ENCODE results near the gene MRPS5. TPM values are rescaled to one million over a fixed set of nuclear protein-coding genes. Genes with fewer than 3 reads are reported as not detected.
"Not testable (repeated sequence)": the region's sequence is repeated elsewhere in the genome, so short reads cannot be mapped to it uniquely, and the experiment has no call there.

The MRPS5 gene
- total and polyA plus RNA-seq, 2 donors from 2014 or later: 53.1 to 118 TPM

DNA sequence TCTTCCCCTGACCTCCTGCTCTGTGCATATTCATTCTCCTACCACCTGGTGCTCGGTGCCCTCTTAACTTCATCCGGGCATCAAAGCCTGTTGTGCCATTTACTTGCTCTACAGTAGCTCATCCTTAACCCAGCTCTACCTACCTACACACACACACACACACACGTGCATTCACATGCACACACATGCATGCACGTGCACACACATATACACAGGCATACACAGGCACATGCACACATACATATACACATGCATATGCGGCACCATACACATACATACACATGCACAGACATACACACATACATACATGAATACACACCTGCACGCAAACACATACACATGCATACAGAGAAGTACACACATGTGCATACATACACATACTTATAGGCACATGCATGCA lies 81.6 kb downstream of the MRPS5 start:
- TF ChIP-seq, protein P1, sequence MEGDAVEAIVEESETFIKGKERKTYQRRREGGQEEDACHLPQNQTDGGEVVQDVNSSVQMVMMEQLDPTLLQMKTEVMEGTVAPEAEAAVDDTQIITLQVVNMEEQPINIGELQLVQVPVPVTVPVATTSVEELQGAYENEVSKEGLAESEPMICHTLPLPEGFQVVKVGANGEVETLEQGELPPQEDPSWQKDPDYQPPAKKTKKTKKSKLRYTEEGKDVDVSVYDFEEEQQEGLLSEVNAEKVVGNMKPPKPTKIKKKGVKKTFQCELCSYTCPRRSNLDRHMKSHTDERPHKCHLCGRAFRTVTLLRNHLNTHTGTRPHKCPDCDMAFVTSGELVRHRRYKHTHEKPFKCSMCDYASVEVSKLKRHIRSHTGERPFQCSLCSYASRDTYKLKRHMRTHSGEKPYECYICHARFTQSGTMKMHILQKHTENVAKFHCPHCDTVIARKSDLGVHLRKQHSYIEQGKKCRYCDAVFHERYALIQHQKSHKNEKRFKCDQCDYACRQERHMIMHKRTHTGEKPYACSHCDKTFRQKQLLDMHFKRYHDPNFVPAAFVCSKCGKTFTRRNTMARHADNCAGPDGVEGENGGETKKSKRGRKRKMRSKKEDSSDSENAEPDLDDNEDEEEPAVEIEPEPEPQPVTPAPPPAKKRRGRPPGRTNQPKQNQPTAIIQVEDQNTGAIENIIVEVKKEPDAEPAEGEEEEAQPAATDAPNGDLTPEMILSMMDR (IDR thresholded peaks at IDR 0.05; ENCODE audit: borderline replicate concordance, extremely low read depth, insufficient read depth): no peak
- Histone ChIP-seq H3K9me3 (ENCODE audit: control insufficient read depth in 2 of 3, insufficient read depth in 1 of 3, low read length in 3 of 3) (peaks cover 0 to 1% (median 0%) of the 10 kb centered on the region in 3 donors), H3K4me1 (ENCODE audit: control insufficient read depth in 2 of 3, insufficient read depth in 2 of 3, low read depth in 1 of 3, low read length in 3 of 3) (peaks cover 0 to 27% (median 23%) of the 10 kb centered on the region in 3 donors), H3K27ac (ENCODE audit: low read depth in 2 of 2, low read length in 2 of 2) (no peak overlapping the region), H3K4me3 (ENCODE audit: low read length in 3 of 3) (no peak overlapping the region), H3K27me3 (ENCODE audit: control insufficient read depth, insufficient read depth, low read length) (no peaks in the 10 kb centered on the region), H3K9ac (ENCODE audit: low read length in 3 of 3) (no peak overlapping the region), H3K36me3 (ENCODE audit: control insufficient read depth in 2 of 3, insufficient read depth in 3 of 3, low read length in 3 of 3) (peaks cover 0 to 8% (median 2%) of the 10 kb centered on the region in 3 donors)
- DNase-seq (no peak), FAIRE-seq (no peak)
- intact Hi-C loops (cut with DNase I): no loop called here

DNA sequence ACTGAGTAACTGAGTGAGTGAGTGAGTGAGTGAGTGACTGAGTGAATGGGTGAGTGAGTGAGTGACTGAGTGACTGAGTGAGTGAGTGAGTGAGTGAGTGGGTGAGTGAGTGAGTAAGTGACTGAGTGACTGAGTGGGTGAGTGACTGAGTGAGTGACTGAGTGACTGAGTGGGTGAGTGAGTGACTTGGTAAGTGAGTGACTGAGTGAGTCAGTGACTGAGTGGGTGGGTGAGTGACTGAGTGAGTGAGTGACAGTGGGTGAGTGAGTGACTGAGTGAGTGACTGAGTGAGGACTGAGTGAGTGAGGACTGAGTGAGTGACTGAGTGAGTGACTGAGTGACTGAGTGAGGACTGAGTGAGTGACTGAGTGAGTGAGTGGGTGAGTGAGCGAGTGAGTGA lies 82.2 kb downstream of the MRPS5 start:
- DNase-seq: no peak
- Histone ChIP-seq H3K27ac (ENCODE audit: low read depth in 2 of 2, low read length in 2 of 2) (peak overlapping the region in 1 of 2 donors; percentile 5), H3K27me3 (ENCODE audit: control insufficient read depth, insufficient read depth, low read length) (no peaks in the 10 kb centered on the region), H3K9ac (ENCODE audit: low read length in 3 of 3) (no peak overlapping the region), H3K36me3 (ENCODE audit: control insufficient read depth in 2 of 3, insufficient read depth in 3 of 3, low read length in 3 of 3) (peaks cover 0 to 2% (median 2%) of the 10 kb centered on the region in 3 donors), H3K4me1 (ENCODE audit: control insufficient read depth in 2 of 3, insufficient read depth in 2 of 3, low read depth in 1 of 3, low read length in 3 of 3) (peaks cover 0 to 29% (median 17%) of the 10 kb centered on the region in 3 donors), H3K9me3 (ENCODE audit: control insufficient read depth in 2 of 3, insufficient read depth in 1 of 3, low read length in 3 of 3) (peaks cover 0 to 1% (median 0%) of the 10 kb centered on the region in 3 donors), H3K4me3 (ENCODE audit: low read length in 3 of 3) (no peak overlapping the region)
- FAIRE-seq: no peak
- intact Hi-C loops (cut with DNase I): no loop called here
- TF ChIP-seq, protein P1 (IDR thresholded peaks at IDR 0.05; ENCODE audit: borderline replicate concordance, extremely low read depth, insufficient read depth): no peak

DNA sequence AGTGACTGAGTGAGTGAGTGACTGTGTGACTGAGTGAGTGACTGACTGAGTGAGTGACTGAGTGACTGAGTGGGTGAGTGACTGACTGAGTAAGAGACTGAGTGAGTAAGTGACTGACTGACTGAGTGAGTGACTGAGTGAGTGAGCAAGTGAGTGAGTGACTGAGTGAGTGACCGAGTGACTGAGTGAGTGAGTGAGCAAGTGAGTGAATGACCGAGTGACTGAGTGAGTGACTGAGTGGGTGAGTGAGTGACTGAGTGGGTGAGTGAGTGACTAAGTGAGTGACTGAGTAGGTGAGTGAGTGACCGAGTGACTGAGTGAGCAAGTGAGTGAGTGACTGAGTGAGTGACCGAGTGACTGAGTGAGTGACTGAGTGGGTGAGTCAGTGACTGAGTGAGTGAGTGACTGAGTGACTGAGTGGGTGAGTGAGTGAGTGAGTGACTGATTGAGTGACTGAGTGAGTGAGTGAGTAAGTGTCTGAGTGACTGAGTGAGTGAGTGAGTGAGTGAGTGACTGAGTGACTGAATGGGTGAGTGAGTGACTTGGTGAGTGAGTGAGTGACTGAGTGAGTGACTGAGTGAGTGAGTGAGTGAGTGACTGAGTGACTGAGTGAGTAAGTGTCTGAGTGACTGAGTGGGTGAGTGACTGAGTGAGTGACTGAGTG lies 82.8 kb downstream of the MRPS5 start:
- H3K27me3 ChIP-seq (ENCODE audit: control insufficient read depth, insufficient read depth, low read length): no peaks in the 10 kb centered on the region
- FAIRE-seq (no peak), DNase-seq (no peak)
- no peak overlapping the region for H3K9ac ChIP-seq (ENCODE audit: low read length in 3 of 3)
- TF ChIP-seq, protein P1 (IDR thresholded peaks at IDR 0.05; ENCODE audit: borderline replicate concordance, extremely low read depth, insufficient read depth): no peak
- intact Hi-C loops (cut with DNase I): no loop called here
- H3K4me1 ChIP-seq (ENCODE audit: control insufficient read depth in 2 of 3, insufficient read depth in 2 of 3, low read depth in 1 of 3, low read length in 3 of 3): peaks cover 0 to 31% (median 14%) of the 10 kb centered on the region in 3 donors
- peaks cover 0 to 1% (median 0%) of the 10 kb centered on the region in 3 donors for H3K9me3 ChIP-seq (ENCODE audit: control insufficient read depth in 2 of 3, insufficient read depth in 1 of 3, low read length in 3 of 3)
- H3K27ac ChIP-seq (ENCODE audit: low read depth in 2 of 2, low read length in 2 of 2): peak overlapping the region in 1 of 2 donors; percentile 9
- no peak overlapping the region for H3K4me3 ChIP-seq (ENCODE audit: low read length in 3 of 3)
- H3K36me3 ChIP-seq (ENCODE audit: control insufficient read depth in 2 of 3, insufficient read depth in 3 of 3, low read length in 3 of 3): peaks cover 0 to 2% (median 0%) of the 10 kb centered on the region in 3 donors

DNA sequence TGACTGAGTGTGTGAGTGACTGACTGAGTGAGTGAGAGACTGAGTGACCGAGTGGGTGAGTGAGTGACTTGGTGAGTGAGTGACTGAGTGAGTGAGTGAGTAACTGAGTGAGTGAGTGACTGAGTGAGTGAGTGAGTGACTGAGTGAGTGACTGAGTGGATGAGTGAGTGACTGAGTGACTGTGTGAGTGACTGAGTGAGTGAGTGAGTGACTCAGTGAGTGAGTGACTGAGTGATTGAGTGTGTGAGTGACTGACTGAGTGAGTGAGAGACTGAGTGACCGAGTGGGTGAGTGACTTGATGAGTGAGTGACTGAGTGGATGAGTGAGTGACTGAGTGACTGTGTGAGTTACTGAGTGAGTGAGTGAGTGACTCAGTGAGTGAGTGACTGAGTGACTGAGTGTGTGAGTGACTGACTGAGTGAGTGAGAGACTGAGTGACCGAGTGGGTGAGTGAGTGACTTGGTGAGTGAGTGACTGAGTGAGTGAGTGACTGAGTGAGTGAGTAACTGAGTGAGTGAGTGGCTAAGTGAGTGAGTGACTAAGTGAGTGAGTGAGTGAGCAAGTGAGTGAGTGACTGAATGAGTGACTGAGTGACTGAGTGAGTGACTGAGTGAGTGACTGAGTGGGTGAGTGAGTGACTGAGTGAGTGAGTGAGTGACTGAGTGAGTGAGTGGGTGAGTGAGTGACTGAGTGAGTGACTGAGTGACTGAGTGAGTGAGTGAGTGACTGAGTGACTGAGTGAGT lies 83.6 kb downstream of the MRPS5 start:
- FAIRE-seq; H3K9me3 ChIP-seq (ENCODE audit: control insufficient read depth in 2 of 3, insufficient read depth in 1 of 3, low read length in 3 of 3); H3K27me3 ChIP-seq (ENCODE audit: control insufficient read depth, insufficient read depth, low read length); intact Hi-C loops (cut with DNase I); H3K9ac ChIP-seq (ENCODE audit: low read length in 3 of 3); H3K4me3 ChIP-seq (ENCODE audit: low read length in 3 of 3); H3K36me3 ChIP-seq (ENCODE audit: control insufficient read depth in 2 of 3, insufficient read depth in 3 of 3, low read length in 3 of 3); DNase-seq: not testable (repeated sequence)
- Histone ChIP-seq H3K4me1 (ENCODE audit: control insufficient read depth in 2 of 3, insufficient read depth in 2 of 3, low read depth in 1 of 3, low read length in 3 of 3) (peaks cover 0 to 26% (median 14%) of the 10 kb centered on the region in 3 donors), H3K27ac (ENCODE audit: low read depth in 2 of 2, low read length in 2 of 2) (peak overlapping the region in 1 of 2 donors; percentile 9)

All from kidney (tissue), 14 donors.